LNCaP clone FGC (cell line): Measurements from ENCODE around the gene SSC5D.
"Not testable (repeated sequence)": the region's sequence is repeated elsewhere in the genome, so short reads cannot be mapped to it uniquely, and the experiment has no call there.

Source experiments
- DNase-seq: peaks from one replicate; pipeline ENCODE4 v3.0.0-alpha.2; 2011; ENCODE audit warnings: low read depth
- H3K4me3 ChIP-seq: 2 replicates; pipeline ENCODE4 v1.5.1; 2011; ENCODE audit warnings: mild to moderate bottlenecking, low read depth, low read length, control low read depth
- TF ChIP-seq, protein P1 (sequence below): IDR thresholded peaks from 2 replicates; pipeline ENCODE4 v1.5.1; 2012; ENCODE audit warnings: mild to moderate bottlenecking; ENCODE audit not compliant: control insufficient read depth, insufficient read depth; ENCODE audit errors: extremely low read depth

Gene SSC5D

GRCh38 chr19:55443045-55443823 is 45.0 kb upstream of the SSC5D start, which contains the start of gene SHISA7:
TSS of gene SHISA7 (minus strand) at chr19:55443300. CDS start at chr19:55442863, 437 bp downstream.
- TF ChIP-seq, protein P1, sequence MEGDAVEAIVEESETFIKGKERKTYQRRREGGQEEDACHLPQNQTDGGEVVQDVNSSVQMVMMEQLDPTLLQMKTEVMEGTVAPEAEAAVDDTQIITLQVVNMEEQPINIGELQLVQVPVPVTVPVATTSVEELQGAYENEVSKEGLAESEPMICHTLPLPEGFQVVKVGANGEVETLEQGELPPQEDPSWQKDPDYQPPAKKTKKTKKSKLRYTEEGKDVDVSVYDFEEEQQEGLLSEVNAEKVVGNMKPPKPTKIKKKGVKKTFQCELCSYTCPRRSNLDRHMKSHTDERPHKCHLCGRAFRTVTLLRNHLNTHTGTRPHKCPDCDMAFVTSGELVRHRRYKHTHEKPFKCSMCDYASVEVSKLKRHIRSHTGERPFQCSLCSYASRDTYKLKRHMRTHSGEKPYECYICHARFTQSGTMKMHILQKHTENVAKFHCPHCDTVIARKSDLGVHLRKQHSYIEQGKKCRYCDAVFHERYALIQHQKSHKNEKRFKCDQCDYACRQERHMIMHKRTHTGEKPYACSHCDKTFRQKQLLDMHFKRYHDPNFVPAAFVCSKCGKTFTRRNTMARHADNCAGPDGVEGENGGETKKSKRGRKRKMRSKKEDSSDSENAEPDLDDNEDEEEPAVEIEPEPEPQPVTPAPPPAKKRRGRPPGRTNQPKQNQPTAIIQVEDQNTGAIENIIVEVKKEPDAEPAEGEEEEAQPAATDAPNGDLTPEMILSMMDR = no peak
- H3K4me3 ChIP-seq = no peak within 1 kb of the TSS
- no peak for DNase-seq

GRCh38 chr19:55443824-55444480 is 44.3 kb upstream of the SSC5D start:
- DNase-seq = no peak
- no peak overlapping the region for H3K4me3 ChIP-seq
- TF ChIP-seq, protein P1 = no peak

DNA sequence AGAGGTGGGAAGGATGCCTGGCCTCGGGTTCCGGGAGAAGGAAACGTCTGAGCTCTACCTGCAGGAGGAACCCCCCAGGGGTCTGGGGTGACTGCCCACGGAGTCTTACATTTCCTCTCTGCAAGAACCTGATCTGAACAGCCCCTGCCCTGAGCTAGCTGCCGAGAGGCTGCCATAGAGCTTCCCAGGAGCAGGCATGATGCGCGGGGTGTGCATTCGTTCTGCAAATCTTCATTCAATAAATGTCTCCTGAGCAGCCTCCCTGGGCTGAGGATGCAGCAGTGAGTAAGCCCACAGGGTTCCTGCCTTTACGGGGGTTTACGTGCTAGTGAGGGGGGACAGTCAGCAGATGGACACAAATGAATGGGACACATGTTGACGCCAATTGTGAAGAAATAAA is 43.6 kb upstream of the SSC5D start:
- no peak overlapping the region for H3K4me3 ChIP-seq
- TF ChIP-seq, protein P1 = no peak
- DNase-seq = no peak

DNA sequence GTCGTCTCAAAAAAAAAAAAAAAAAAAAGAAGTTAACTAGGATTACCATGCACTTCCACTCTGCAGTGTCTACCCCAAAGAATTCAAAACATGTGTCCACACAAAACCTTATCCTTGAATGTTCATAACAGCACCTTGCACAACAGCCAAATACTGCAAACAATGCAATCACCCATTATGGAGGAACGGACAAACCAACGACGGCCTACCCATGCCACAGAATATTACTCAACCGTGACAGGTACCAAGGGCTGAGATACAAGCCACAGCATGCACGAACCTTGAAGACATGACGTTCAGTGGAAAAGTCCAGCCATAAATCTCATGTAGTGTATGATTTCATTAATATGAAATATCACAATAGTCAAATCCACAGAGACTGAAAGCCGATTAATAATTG is 42.2 kb upstream of the SSC5D start:
- H3K4me3 ChIP-seq = no peak overlapping the region
- DNase-seq = no peak
- TF ChIP-seq, protein P1 = no peak

- no peak for DNase-seq
- TF ChIP-seq, protein P1 = no peak
Observed at GRCh38 chr19:55447421-55448174, 40.6 kb upstream of the SSC5D start.

DNA sequence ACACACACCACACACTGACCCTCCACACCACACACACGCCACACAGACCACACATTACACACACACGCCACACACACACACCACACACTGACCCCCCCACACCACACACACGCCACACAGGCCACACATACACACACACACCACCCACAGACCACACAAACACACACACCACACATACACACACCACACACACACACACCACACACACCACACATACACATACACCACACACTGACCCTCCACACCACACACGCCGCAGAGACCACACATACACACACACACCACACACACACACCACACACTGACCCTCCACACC is 40.1 kb upstream of the SSC5D start:
- not testable (repeated sequence) for H3K4me3 ChIP-seq, DNase-seq

More at GRCh38 chr19:55447421-55448174, 40.6 kb upstream of the SSC5D start:
- H3K4me3 ChIP-seq = no peak overlapping the region

DNA sequence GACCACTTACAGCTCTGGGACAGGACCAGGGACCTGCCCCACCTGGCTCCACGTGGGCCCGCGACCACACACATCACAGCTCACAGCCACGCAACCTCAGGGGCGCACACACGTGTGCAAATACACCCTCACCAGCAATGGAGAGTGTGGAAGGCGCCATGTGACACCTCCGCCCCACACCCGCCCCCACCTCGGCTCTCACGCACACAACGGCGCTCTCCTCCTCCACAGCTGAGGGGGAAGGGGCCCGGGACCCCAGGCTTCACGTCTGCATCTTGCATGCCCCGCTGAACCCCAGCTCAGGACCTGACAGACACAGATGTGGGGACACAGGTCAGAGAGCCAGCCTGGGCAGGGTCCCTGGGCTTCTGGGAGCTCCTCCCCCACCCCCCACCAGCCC is 38.8 kb upstream of the SSC5D start:
- DNase-seq = no peak
- TF ChIP-seq, protein P1 = no peak
- H3K4me3 ChIP-seq = no peak overlapping the region
